GM15510 (cell line): ENCODE measurements around the gene MAP1B.

Experiments
- POLR2A ChIP-seq: IDR thresholded peaks from 3 replicates; pipeline ENCODE4 v1.6.1; 2011; ENCODE audit warnings: borderline replicate concordance; ENCODE audit not compliant: insufficient read length; ENCODE audit errors: extremely low read depth

Gene MAP1B

DNA sequence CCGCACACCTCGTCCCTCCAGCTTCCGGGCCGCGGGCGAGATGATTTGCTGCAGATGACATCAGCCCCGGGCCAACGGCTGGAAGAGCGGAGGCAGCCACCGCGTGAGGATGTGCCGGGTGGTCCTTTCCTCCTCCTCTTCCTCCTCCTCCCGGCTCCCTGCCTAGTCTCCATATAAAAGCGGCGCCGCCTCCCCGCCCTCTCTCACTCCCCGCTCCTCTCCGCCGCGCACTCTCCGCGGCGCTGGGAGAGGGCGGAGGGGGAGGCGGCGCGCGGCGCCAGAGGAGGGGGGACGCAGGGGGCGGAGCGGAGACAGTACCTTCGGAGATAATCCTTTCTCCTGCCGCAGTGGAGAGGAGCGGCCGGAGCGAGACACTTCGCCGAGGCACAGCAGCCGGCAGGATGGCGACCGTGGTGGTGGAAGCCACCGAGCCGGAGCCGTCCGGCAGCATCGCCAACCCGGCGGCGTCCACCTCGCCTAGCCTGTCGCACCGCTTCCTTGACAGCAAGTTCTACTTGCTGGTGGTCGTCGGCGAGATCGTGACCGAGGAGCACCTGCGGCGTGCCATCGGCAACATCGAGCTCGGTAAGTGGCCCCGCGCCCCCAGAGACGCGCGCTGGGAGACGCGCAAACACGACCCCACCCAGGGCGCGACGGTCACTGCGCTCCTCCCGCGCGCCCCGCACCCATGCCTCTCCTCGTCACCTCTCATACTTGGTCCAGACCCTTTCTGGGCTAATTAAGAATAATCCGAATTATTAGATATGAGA is at the start of gene MAP1B:
TSS of gene MAP1B (plus strand) at position 345 of the 770 bp plus-strand sequence. CDS start at position 402, 57 bp downstream.
- no peak for TF ChIP-seq POLR2A

DNA sequence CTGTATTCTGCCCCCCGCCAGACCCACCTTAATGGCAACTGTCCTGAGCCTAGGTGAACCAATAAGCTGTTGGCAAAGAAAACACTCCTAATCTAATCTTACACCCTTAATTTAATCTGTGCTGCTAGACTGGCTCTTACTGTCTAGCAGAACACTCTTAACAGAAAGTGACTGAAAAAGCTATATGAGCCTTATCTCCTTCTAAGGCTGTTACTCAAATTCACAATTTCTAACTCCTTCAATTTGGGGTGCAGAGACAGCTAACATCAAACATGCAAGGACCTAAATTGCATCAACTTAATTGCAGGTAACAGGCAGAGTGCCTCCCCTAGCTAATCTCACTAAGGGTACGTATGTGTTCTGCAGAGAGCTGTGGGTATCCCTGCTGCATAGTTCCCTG is 49.5 kb upstream of the MAP1B start:
- no peak for TF ChIP-seq POLR2A

DNA sequence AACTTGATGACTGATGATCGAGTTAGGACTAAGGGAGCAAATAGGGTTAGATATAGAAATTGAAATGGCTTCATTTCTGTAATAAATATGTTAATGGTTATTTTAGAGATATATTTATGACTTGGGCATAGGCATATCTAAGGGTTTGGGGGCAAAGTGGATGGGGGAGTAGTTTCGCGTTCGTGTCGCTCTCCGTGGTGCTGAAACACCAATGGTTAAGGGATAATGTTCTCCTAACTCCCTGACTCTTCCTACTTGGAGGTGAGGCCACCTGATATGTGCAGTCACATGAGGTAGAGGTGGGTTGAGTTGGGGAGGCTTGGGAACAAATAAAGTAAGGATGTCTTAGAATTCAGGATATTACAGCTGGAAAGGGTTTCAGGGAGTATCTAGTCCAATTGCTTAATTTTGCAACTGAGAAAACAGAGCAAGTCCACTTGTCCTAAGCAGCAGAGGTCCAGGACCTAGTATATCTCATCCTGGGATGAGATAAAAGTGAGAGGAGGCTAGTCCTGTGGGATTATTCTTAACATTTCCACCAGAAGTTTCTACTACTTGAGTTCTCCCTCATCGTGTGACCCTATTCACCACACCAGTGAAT is 44.0 kb upstream of the MAP1B start:
- no peak for TF ChIP-seq POLR2A

DNA sequence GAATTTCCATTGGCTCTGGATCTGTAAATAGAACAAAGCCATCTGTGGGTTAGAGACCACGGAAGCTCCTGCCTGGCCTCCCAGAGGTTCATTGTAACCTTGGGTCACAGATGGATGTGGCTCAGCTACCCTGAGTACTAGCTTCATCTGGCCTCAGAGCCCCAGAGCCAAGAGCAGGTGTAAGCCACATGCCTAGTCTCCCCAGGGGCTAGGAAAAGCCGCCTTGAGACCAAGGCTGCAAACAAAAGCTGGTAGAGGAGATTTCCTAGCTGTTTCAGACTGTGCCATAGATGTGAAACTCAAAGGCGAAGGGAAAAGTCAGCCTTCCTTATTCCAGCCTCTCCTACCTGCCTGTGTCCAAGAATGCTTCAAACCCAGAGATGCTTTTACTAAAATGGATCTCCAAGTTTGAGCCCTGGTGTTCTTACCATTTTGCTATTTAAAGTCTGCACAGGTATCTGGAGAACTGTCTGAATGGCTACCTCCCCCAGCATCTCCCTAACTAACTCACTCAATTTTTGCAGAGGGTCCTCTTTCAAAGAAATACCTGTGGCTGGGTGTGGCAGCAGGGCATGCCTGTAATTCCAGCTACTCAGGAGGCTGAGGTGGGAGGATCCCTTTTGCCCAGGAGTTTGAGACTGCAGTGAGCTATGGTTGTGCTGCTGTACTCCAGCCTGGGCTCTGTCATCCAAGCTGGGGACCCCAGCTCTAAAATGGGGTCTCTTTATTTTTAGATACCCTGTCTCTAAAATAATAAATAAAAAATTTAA is 42.3 kb upstream of the MAP1B start:
- TF ChIP-seq POLR2A = no peak

DNA sequence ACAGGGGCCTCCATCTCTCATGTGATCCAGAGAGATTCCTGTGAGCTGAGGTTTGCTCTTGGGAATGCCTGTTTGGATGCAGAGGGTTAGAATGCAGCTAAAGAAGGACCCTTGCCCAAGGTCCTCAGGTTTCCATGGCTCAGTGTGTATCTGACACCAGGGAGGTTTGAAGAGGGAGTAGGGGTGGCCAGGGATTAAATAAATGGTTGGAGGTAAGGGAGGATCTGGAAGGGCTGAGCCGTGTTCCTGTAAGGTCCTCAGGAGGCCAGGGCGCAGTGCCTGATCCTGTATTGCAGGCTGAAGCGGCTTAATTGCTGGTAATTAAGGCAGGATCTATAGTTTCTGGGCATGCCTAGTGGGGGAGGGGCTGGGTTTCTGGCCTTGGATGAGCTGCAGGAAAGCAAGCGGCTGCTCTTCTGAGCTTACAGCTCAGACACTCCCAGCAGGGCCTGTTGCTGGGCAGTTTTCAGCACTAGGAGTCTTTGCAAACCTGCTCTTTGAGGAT is 41.5 kb upstream of the MAP1B start:
- no peak for TF ChIP-seq POLR2A

DNA sequence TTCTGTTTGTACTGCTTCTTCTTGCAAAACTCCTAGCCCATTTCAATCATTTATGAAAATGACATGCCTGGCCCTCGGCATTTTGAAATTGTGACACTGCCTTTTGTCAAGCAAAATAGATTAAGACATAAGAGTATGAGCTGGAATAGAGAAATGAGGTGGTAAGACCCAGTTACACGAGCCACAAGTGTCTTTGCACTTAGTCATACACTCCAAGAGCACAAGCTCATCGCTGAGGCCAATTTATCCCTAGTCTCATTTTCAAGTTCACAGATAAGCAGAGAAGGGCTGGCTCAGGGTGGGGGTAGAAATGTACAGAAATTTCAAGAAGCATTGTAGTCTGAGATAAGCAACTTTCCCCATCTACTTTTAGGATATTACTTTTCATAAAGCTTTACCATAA is 40.6 kb upstream of the MAP1B start:
- TF ChIP-seq POLR2A = no peak

DNA sequence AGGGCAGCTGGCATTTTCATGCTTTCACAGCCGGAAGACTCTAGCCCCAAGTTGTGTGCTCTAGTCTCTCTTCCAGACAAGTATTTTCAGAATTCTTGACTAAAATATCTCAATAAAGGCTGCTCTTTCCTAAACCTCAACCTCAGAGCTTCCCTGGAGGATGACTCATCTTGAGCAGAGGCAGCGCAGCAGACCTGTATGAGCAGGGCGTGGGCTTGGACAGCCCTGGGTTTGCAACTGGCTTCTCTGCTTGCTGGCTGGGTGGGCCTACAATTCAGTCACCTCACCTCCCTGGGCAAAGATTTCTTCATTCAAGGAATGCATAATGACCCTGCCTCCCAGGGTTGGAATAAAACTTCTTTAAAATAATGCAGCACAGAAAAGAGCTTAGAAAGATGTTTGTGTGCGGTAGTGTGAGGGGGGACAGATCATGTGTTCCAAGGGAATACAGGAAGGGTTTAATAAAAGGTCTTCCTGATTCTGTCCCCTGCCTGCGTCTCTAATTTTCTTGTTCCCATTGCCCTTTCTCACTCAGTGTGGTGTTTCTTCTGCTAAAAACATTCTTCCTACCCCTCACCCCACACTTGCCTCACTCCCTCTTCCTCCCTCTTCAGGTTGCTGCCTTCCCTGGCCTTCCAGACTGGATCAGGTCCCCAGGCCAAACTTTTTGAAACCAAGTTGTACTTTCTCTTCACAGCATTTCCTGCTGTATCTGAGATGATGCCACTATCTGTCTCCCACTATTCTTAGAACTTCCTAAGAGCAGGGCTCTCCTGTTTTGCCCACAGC is 39.4 kb upstream of the MAP1B start:
- TF ChIP-seq POLR2A = no peak

DNA sequence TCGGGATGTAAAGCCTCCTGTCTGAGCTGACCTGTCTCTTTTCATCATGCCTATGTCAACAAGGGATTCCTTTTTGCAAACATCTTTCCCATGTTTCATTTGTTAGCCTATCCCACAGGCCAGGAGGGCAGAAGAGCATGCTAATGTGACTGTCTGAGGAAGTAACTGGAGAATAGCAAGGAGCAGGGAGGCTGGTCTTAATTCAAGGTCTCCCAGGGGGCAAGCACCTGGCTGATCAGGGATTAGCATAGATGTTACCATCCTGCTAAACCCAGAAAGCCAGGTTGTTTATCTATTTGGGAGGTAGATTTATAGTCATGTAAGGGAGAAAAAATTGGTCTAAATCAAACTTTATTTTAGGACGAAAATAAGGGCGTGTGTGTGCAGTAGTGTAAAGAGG is 36.7 kb upstream of the MAP1B start:
- no peak for TF ChIP-seq POLR2A

DNA sequence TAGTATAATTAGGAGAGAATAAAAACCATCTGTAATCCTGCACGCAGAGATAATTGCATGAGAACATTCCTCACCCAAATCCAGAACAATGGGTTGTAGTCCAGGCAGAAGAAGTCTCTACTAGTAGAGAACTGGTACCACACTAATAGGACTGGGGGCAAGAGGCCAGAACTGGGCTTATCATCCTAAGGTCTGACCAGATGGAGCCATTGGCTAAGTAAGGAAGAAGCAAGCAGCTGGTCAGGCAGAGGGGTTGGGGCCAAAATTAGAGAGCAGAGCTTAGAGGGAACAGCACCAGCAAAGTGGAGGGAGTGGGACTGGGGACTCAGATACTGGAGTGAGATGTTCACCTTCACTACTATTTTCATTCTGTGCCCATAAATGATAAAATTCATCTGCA is 35.4 kb upstream of the MAP1B start:
- no peak for TF ChIP-seq POLR2A

DNA sequence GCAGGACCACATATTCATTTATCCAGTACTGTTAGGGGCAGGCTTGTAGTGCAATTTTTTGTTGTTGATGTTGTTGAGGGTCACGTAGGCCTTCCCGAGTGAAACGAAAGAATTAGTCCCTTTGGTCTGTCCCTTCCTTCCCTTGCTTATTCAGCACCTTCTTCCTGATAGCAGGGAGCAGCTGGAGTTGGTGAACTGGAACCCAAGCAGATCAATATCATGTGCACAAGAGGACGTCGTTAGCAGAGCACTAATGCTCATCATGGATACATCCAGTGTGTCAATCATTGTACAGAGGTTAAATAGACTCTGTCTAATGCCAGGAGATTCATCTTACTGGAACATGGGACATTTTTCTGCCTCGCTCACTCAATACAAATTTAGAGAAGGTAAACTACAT is 33.0 kb upstream of the MAP1B start:
- TF ChIP-seq POLR2A = no peak

DNA sequence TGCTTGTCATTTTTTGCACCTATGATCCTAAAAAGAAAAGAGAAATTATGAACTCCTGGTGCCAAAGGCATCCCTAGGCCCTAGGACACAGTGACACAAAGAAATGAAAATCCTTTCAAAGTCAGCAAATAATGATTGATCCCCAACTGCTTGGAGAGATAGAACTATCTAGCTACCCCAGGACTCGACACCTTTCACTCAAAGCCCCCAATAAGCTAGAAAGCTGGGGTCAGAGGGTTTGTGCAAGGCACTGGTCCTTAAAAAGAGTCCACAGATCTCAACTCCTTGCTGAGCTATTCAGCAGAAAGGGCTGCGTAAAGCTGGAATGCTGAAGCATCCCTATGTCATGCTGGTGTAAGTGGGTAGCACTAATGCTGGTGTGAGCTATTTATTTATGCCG is 31.8 kb upstream of the MAP1B start:
- no peak for TF ChIP-seq POLR2A

DNA sequence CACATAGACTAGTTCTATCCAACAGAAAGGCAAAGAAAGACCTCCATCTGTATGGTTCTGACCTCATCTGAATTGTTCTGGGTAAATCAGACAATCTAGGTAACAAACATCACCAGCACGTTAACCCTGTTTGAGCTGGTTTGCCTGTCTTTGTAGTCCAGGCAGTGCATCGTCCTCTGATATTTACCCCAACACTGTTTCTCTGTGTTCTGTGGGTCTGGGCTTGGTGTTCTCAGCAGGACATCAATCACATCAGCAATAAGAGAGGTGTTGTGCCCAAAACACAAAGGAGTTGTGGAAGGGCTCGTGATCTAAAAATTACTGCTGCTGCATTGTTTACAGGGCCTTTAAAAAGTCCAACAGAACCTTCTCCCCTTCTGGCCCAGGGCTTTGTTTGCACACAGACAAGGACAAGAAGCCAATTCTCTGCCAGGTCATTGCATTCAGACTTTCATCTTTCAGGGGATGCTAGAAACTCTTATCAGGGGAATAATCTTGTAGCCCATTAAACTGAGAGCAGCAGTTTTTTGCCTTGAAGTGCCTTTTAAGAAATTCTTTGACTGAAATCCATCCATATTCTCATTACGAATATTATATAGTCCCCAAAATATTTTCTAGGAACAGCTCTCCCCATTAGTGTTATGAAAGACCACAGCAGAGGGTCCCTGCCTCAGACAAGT is 30.5 kb upstream of the MAP1B start:
- TF ChIP-seq POLR2A = no peak

DNA sequence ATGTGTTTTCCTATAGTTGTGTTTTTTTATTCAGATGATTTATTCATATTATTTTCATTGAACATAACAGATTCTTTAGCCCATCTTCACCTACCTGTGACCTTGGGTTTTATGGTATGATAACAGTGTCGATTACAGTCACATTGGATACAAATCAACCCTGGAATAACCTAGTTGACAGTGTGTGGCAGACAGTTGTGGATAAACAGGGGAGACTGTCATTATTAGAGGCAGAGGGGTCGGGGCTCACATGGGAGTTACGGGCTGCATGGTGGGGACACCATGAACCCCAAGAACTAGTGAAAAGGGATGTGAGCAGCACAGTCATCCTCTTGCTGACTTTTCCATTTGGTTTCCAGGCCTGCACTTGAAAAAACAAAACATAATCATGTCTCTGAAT is 29.9 kb upstream of the MAP1B start:
- no peak for TF ChIP-seq POLR2A

DNA sequence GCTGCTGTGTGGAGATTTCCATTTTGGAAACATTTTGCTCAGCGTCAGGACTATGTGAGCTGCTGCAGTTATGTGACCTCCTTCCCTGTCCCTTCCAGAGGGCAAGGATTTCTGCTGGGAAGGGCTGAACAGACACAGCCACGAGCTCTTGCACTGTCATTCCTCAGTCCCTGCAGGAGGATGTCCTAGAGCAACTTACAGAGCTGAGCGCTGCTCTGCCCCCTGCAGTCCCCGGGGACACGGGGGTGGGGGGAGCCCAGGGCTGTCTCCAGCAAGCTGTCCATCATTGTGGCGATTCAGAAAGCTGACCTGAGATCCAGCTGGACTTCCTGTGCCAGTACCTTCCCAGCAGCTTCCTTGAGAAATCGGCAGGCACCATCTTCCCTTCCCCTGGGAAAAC is 28.0 kb upstream of the MAP1B start:
- TF ChIP-seq POLR2A = no peak
